GM12865 (cell line): Measurements from ENCODE around the gene TTC16.

Experiments used
- DNase-seq: peaks from one replicate; pipeline ENCODE4 v3.0.0; 2010; ENCODE audit warnings: low read depth
- H3K4me3 ChIP-seq: 2 replicates; pipeline ENCODE4 v1.5.1; 2011; ENCODE audit warnings: mild to moderate bottlenecking, low read depth, low read length, control low read depth
- CTCF ChIP-seq: IDR thresholded peaks from 2 replicates; pipeline ENCODE4 v1.5.1; 2011; ENCODE audit warnings: low read length, control low read depth, low read depth, inconsistent platforms; ENCODE audit not compliant: insufficient read depth; ENCODE audit errors: missing control alignments

The TTC16 gene

GRCh38 chr9:127738666-127739065 lies 22.8 kb downstream of the TTC16 start:
- no peak for DNase-seq
- TF ChIP-seq CTCF = no peak
- no peak overlapping the region for H3K4me3 ChIP-seq

GRCh38 chr9:127739614-127740330 lies 23.9 kb downstream of the TTC16 start:
- TF ChIP-seq CTCF = no peak
- DNase-seq = no peak
- H3K4me3 ChIP-seq = no peak overlapping the region

GRCh38 chr9:127741831-127742434 lies 26.1 kb downstream of the TTC16 start:
- H3K4me3 ChIP-seq = no peak overlapping the region
- no peak for TF ChIP-seq CTCF

GRCh38 chr9:127742435-127743088 lies 26.7 kb downstream of the TTC16 start:
- no peak overlapping the region for H3K4me3 ChIP-seq
- TF ChIP-seq CTCF = no peak
- DNase-seq = no peak

More at GRCh38 chr9:127741831-127742434, 26.1 kb downstream of the TTC16 start:
- DNase-seq = no peak

GRCh38 chr9:127744398-127745110 lies 28.7 kb downstream of the TTC16 start:
- no peak overlapping the region for H3K4me3 ChIP-seq
- no peak for DNase-seq
- no peak for TF ChIP-seq CTCF

GRCh38 chr9:127746959-127747569 lies 31.2 kb downstream of the TTC16 start:
- TF ChIP-seq CTCF = no peak
- DNase-seq = no peak
- no peak overlapping the region for H3K4me3 ChIP-seq
